IPS-11a (cell line): ENCODE results near the gene UCHL5.
"Not testable (repeated sequence)": the region's sequence is repeated elsewhere in the genome, so short reads cannot be mapped to it uniquely, and the experiment has no call there.

Experiments used
- H3K4me3 ChIP-seq: one replicate; pipeline ENCODE4 v1.5.1; 2013; ENCODE audit warnings: low read depth, low read length, control low read depth

UCHL5 gene

DNA sequence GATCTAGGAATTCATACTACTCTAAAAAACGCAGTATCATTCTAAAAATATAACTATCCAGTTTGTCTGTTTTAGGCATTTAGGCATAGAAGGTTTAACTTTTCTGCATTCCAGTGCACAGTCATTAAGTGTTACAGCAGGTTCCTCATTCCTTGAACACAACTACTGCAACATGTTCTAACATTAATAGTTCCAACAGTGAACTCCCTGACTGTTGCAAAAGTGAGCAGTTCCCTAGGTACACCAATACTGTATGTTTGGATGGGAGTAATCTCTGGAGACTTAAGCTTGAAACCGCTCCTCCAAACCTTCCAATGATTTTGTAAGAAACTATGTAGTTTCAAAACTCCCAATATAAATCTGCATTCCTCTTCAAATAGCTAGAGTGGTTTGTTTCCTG lies 46.2 kb downstream of the UCHL5 start:
- H3K4me3 ChIP-seq: no peak overlapping the region

DNA sequence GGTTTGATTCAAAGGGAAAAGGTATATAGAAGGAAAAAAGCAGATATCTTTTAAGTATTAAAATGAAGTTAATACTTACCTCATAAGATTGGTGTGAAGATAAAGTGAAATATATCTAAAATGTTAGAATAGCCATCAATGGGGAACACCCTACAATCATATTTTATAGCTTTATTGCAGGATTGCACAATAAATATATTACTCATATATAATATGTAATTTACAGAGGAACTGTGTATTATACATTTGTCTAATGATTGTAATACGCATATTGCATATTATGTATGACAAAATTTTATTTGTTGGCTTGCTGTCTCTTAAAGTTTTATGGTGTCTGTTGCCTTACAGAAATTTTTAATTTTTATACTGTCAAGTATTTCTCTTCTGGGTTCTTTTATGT lies 47.8 kb downstream of the UCHL5 start:
- no peak overlapping the region for H3K4me3 ChIP-seq

DNA sequence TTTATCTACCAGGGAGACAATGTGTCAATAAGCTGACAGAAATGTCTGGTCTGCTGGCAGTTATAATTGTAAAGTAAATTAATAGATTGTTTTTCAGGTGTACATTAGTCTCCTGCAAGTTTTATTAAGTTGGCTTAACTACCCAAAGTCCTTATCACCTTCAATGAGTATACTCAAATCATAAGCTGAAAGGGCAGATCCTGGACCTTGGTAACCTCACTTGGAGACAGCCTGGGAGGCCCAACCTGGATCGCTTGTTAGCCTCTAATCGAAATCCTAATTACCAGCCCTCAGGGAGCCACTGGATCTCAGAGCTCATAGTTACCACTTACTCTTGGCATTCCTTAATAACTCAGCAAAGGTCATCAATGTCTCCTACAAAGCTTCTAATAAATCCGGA lies 49.7 kb downstream of the UCHL5 start:
- no peak overlapping the region for H3K4me3 ChIP-seq

DNA sequence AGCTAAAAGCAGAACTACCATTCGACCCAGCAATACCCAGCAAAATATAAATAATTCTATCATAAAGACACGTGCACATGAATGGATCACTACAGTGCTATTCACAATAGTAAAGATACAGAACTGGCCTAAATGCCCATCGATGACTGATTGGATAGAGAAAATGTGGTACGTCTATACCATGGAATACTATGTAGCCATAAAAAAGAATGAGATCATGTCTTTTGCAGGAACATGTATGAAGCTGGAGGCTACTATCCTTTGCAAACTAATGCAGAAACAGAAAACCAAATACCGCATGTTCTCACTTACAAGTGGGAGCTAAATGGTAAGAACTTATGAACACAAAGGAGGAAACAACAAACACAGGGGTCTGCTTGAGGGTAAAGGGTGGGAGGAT lies 53.4 kb downstream of the UCHL5 start:
- H3K4me3 ChIP-seq: no peak overlapping the region

DNA sequence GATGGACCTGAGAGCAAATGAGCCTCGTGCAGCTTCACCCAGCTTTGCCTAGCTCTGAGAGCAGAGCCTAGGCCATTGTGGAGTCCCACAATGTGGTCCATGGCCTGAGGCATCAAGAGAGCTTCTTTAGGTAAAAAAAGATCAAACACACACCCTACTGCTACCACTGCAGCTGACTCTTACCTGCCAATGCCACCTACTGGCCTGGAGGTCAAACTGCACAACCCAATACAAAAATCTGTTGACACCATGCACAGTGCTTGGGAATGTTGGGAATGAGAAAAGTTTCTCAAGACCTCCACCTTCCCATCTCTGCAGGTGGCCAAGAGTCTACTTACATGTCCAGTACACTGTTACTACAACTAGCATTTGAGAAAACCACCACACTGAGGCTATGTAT lies 60.6 kb downstream of the UCHL5 start:
- H3K4me3 ChIP-seq: no peak overlapping the region

DNA sequence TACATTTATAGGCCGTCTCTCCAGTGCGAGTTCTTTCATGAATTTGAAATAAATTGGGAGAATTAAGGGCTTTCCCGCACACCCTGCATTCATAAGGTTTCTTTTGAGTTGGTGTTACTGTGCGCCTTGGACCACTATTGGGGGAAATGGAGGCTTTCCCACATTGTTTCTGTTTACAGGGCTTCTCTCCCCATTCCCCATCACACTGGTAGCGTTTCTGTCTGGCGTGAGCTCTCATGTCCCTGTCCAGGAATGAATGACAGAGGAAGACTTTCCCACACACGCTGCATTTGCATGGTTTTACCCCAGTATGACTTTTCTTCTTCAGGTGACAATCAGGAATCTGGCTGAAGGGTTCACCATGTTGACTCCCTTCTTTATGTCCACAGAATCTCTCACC lies 65.0 kb downstream of the UCHL5 start:
- no peak overlapping the region for H3K4me3 ChIP-seq

DNA sequence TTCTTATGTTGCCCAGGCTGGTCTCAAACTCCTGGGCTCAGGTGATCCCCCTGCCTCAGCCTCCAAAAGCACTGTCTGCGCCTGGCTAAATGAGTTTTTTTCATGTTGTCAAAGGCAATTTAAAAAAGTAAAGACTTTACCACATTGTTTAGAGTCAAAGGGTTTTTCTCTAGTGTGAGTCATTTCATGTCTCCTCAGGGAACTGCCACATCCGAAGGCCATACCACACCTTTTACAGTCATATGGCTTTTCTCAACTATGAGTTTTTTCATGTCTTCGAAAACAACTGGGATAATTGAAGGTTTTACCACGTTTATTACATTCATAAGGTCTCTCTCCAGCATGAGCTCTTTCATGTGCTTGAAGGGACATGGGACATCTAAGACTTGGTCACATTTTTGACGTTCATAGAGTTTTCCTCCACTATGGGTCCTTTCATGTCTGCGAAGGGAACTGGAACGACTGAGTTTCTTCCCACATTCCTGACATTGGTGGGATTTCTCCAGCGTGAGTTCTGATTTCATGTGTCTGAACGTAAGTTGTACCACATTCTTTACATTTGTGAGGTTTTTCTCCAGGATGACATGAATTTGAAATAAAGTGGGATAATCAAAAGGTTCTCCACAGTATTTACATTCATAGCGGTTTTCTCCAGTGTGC lies 65.6 kb downstream of the UCHL5 start:
- H3K4me3 ChIP-seq: no peak overlapping the region

DNA sequence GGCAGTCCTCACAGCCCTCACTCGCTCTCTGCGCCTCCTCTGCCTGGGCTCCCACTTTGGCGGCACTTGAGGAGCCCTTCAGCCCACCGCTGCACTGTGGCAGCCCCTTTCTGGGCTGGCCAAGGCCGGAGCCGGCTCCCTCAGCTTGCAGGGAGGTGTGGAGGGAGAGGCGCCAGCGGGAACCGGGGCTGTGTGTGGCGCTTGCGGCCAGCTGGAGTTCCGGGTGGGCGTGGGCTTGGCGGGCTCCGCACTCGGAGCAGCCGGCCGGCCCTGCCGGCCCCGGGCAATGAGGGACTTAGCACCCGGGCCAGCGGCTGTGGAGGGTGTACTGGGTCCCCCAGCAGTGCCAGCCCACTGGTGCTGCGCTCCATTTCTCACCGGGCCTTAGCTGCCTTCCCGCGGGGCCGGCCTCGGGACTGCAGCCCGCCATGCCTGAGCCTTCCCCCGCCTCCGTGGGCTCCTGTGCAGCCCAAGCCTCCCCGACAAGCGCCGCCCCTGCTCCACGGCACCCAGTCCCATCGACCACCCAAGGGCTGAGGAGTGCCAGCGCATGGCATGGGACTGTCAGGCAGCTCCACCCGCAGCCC lies 72.3 kb downstream of the UCHL5 start:
- H3K4me3 ChIP-seq: not testable (repeated sequence)

DNA sequence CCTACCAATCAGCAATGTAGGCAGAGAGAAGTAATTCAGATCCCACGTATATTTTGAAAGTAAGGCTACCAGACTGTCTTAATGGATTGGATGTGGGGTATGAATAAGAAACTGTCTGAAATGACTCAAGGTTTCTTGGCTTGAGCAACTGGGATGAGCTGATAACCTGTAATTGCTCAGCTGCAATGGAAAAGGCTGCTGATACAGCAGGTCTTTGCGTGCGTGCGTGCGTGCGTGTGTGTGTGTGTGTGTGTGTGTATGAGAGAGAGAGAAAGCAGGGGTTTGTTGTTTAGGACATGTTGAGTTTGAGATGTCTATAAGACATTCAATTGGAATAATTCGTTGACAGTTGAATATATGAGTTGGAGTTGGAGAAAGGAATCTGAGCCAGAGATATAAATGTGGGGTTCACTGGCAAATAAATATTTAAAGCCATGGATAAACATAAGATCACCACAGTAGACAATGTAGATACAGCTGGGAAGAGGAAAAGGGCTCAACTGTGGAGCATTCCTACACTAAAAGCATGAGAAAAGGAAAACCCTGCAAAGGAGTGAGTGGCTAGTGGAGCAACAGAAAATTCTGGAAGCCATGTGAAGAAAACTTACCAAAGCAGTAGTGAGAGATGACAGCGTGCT lies 72.9 kb downstream of the UCHL5 start:
- no peak overlapping the region for H3K4me3 ChIP-seq

DNA sequence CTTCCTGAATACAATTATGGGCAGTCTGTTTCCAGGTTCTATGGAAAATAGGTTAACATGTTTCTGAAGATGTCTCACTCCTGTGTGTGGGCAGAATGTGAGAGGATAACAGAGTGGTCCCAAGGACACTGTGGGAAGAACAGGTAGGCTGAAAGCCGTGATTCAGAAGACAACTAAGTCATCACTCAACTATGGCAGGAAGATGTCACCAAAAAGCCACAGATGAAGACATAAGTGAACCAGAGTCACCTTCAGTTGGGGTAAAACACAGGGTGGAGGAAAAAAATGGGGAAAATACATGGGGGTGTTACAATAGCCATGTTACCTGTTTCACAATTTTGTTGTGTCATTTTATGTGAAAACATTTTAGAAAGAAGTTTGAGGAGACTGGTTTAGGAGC lies 75.1 kb downstream of the UCHL5 start:
- H3K4me3 ChIP-seq: no peak overlapping the region

DNA sequence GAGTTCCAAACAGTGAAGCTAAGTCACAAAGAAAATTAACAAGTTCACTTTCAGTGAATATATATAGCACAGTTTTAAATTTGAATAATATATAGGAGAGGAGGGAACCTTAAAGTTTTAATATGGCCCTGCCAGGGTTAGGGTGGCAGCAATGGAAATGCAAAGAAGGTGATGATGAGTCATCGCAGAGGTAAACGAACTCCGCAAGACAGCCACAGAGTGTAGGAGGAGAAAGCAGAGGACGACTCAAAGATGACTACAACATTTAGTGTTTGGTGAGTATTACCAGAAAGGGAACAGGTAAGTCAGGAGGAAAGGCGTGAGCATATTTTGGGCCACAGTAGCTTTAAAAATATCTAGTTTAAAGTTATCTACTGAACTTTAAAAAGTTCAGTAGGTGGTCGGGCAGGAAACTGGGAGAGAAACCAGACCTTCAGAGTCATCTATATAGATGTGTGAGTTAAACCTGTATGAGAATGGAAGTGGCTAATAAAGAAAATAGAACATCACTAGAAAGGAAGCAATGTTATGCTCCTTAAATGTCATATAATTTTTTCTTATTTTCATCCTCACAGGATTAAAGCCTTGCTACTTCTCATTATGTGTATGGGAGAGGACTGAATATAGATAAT lies 75.7 kb downstream of the UCHL5 start:
- H3K4me3 ChIP-seq: no peak overlapping the region

DNA sequence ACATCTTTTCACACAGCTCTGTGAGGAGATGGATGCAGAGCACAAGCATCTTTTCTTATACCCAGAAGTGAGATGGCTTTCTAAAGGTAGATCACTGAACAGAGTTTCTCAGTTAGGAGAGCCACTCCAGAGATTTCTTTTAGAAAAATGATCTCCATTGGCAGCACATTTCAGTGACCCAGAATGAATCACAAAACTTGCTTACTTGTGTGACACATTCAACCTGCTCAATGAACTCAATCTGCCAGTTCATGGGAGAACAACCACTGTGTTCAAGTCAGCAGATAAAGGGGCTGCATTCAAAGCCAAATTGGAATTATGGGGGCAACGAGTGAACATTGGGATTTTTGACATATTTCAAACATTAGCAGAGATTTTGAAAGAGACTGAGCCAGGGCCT lies 78.3 kb downstream of the UCHL5 start:
- no peak overlapping the region for H3K4me3 ChIP-seq

DNA sequence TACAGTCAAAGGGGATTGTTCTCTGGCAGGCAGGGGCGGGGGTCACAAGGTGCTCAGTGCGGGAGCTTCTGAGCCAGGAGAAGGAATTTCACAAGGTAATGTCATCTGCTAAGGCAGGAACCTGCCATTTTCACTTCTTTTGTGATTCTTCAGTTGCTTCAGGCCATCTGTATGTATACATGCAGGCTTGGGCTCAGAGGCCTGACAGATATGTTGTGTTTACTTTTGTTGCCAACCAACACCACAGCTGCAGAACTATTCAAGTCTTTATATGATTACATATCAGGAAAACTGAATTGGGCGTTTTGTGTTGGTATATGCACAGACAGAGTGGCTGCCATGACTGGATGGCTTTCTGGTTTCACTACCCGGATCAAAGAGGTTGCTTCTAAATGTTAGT lies 78.8 kb downstream of the UCHL5 start:
- H3K4me3 ChIP-seq: not testable (repeated sequence)

DNA sequence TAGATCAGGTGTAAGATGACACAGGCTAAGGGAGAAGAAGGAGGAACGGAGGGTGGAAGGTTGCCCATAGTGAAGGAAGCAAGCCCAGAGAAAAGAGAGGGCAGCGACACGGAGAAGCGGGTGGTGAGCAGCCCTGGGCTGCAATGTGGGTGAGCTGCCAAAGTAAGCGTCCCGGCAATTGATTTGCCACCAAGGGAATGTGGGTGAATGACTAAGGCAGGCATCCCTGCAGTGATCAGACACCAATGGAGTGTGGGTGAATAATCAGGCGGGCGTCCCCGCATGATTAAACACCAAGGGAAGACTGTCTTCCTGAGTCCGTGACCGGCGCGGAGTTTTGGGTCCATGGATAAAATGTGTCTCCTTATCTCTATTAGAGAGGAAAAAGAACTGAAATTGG lies 79.6 kb downstream of the UCHL5 start:
- no peak overlapping the region for H3K4me3 ChIP-seq

DNA sequence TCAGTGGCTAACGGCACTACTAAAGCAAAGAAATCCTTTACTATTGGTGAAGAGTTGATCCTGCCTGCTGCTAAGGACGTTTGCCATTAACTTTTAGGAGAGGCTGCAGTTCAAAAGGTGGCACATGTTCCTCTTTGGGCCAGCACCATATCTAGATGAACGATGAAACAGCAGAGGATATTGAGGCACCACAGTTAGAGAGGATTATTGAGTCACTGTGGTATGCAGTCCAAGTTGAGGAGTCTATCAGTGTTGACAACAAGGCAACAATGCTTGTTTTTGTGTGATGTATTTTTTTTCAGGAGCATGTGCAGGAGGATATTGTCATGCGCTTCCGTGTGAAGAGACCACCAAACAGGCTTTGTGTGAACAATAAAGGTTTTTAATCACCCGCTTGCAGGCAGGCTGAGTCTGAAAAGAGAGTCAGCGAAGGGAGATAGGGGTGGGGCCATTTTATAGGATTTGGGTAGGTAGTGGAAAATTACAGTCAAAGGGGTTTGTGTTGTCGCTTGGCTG lies 80.9 kb downstream of the UCHL5 start:
- no peak overlapping the region for H3K4me3 ChIP-seq

DNA sequence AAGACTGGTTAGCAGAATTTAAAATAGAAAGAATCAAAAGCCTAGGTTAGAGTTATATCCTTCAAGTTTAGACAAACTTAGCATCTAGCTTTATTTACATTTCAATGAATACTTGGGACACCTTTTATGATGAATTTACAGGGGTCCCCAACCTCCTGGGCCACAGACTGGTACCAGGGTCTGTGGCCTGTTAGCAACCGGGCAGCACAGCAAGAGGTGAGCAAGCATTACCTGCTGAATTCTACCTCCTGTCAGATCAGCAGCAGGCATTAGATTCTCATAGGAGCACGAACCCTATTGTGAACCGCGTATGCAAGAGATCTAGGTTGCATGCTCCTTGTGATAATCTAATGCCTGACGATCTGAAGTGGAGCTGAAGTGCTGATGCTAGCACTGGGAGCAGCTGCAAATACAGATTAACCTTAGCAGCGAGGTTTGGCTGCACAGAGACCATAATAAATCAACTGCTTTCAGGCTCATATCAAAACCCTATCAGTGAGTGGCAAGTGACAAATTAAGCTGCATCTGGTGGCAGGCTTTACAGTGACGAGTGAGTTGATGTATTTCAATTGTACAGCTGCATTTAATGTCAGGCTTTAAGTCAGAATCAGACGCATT lies 82.0 kb downstream of the UCHL5 start:
- H3K4me3 ChIP-seq: no peak overlapping the region

DNA sequence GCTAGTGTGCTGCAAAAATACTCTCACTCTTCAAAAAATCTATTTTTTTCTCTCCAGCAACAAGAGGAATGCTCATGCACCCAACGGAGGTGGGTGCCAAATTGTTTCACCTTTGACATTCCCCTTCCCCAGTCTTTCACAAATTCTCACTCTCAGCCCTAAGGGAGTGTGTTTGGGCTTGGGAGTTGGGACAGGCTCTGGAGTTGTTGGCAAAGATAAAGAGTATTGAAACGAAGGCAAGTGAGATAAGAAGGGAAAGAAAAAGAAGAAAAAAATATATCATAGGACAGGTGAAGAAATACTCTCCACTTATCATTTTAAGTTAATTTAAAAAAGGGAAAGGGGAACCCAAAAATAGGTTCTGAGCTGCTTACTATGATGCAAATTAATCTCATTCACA lies 82.6 kb downstream of the UCHL5 start:
- H3K4me3 ChIP-seq: no peak overlapping the region

DNA sequence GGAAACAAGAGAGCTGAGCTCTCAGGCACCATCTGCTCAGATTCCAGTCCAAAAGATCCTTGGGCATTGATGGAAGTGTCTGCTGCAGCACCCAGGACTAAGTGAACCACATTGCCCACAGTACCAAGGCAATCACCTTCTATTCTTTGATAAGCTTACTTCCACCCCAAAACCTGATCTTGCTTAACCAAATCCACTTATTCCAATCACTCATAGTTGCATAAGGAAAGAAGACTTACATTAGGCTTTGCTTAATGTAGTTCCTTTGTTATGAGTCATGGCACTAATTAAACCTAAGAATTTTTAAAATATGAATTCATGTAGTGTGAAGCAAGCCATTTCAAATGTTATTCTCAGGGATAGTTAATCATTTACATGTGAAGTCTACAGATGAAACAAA lies 84.5 kb downstream of the UCHL5 start:
- no peak overlapping the region for H3K4me3 ChIP-seq

DNA sequence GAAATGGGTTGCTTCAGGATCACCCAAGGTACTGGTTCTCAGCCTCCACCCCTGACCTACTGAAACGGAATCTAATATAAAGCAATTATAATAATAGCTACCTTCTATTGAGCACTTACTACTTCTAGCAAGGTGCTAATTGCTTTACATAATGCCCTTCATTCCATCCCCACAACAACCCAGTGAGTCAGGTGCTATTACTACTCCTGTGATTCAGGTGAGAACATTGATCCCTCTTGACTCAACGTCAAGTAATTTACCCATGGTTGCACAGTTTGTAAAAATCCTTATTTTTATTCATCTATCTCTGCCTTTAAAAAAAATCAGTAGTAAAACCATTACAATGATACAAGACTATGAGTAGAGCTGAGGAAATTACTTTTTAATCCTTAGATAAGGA lies 85.2 kb downstream of the UCHL5 start:
- H3K4me3 ChIP-seq: no peak overlapping the region

DNA sequence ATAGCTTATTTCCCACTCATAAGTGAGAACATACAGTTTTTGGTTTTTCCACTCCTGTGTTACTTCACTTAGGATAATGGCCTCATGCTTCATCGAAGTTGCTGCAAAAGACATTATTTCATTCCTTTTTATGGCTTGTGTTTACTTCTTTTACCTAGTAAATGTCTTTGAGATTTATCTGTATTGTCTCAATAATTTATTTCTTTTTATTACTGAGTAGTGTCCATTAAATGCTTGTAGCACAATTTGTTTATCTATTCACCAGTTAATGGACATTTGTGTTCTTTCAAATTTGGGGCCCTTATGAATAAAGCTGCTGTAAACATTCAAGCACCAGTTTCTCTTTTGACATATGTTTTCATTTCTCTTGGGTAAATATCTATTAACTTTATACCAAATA lies 86.0 kb downstream of the UCHL5 start:
- no peak overlapping the region for H3K4me3 ChIP-seq

DNA sequence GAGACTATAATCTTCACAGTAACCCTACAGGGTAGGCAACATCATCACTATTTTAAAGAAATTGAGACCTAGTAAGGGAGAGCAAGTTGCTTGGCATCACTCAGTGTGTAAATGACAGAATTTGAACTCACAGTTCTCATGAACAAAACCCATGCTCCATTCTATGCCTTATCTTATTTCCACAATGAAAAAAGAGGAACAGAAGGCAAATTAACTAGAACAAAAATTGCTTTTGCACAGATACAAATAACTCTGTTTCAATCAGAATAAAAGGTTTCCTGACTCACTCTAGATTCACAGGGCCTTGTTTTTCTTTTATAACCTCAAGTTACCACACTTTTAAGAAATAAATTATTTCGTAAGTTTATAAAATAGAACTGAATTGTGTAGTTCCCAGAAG lies 90.1 kb downstream of the UCHL5 start:
- H3K4me3 ChIP-seq: no peak overlapping the region

DNA sequence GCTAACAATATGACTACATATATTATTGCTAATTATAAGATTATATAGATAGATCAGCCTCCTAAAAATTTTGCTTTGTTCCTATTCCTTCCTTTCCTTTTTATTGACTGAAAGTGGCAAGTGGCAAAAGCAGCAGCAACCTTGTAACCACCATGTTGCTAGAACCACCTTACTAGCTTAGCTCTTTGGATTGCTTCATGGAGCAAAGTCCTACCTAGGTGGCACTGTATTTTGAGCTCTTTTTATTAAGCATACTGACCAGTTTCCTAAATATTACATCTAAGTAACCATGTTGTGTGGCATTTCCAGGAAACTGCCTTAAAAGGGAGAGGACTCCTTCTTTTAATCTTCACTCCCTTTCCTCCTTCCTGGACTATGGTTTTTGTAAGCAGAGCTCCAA lies 90.8 kb downstream of the UCHL5 start:
- no peak overlapping the region for H3K4me3 ChIP-seq
